GM18502 (cell line): ENCODE measurements around the gene CHIA.

Experiments
- ATAC-seq: cut with Tn5 transposase; IDR thresholded peaks from one replicate; pipeline ENCODE4 v1.9.1; 2021; ENCODE audit warnings: mild to moderate bottlenecking; ENCODE audit not compliant: unreplicated experiment, poor library complexity

The CHIA gene

DNA sequence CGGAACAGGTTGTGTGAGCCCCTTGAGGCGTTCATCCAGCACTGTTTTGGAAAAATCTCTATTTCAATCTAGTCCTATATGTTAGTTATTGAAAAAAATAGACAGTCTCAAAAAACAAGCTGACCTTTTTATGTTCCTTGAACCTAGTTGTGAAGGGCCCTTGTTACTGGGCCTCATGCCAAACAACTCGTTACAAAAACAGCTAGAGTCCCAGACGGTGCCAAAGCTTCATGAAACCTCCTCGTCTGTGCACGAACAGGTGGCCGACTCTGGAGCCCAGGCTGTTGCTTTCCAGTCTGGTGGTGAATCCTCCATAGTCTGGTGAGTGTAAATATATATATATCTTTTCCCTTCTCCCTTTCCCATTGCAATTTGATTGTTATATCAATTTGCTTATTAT, at the start of gene CHIA:
TSS of gene CHIA (plus strand) at position 222 of the 400 bp plus-strand sequence. CDS start 19,617 bp downstream, outside the sequence.
- no peak for ATAC-seq

DNA sequence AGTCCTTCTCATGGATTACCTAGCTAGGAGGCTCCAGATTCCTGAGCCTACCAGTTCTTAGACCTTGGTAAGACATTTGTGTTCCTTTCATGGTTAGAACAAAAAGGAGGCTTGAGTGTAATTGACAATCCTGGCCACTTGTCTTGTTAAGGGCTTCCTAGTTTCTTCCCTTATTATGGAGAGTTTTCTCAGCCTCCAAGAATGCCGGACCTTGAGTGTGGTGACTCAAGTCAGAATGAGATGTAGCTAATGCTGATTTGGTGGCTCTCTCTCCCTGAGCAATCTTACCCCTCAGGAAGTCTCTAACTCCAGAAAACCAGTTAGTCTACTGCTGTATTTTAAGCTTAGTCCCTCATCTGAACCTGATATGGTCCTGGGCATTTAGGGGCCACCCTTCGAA, 48.9 kb upstream of the CHIA start:
- no peak for ATAC-seq

DNA sequence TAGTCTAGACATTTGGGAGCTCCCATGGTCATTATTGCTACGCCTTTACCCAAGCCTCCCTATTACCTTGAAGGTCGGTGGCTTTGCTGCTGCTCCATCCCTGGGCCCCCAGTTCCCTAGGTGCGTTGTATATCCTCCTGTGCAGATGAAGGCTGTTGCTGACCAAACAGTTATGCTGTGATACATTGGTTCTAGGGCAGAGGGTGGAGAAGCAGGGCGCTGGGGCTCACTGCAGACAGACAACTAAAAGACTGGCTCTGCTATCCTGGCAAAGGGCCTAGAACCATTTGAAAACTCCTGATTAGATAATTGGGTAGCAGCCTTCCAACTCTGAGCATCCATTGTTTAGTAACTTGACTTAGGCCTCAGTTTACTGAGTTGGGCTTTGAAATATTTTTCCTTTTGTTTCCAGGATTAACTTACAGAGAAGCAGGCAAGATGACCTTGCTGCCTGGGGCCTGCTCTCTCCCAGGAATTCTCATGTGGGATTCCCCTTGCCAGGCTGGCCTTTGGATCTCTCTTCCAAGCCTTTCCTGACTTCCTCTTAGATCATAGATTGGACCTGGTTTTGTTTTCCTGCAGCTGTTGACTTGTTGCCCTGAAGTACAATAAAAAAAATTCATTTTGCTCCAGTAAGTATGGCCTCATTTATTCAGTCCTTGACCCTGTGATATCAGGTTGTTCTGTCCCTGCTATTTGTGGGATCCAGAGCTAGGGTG, 47.7 kb upstream of the CHIA start:
- no peak for ATAC-seq

DNA sequence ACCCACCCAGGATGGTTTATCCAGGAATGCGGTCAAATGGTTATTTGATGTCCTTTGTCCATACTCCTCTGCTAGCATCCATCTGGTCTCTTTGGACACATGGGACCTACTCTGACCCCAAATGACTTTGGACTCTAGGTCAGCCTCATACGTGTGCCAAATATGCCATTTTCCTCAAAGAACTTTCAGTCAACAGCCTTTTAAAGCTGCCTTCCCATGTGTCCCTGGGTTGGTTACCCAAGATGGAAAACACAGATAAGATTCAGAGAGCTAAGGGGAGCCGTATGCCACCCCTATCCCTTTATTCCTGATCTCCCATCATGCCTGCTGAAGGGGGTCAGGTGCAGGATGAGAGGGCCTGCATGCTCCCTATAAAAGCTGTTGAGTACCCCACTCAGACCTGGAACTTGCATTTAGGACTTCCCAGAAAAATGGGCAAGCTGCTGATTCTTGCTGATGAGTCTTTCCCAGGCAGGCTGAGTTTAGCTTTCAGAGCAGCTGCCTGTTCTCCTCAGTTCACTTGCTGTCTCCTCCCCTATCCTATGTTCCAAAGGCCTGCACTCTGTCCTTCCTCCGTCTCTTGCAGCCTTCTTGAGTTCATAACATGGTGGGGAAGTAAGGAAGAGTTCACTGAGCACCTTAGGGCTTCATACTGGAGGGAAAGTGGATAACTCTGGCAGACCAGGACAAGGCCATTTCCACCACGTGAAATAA, 43.4 kb upstream of the CHIA start:
- no peak for ATAC-seq

DNA sequence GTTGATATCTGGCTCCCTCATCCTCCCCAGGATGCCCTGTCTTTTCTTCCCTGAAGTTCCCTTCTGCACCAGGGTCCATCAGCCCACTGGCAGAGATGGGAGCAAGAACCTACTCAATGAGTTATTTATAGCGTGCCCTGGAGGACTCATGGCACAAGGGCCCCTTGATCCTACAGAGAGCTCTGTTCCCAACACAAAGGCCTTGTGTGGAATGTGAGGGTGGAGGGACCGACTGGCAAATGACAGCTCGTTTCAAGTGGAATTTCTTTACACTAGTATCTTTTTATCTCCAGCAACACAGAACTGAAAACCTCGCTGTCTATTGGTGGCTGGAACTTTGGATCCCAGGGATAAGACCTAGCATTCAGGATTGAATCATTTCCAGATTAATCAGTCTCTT, 40.7 kb upstream of the CHIA start:
- ATAC-seq: no peak

DNA sequence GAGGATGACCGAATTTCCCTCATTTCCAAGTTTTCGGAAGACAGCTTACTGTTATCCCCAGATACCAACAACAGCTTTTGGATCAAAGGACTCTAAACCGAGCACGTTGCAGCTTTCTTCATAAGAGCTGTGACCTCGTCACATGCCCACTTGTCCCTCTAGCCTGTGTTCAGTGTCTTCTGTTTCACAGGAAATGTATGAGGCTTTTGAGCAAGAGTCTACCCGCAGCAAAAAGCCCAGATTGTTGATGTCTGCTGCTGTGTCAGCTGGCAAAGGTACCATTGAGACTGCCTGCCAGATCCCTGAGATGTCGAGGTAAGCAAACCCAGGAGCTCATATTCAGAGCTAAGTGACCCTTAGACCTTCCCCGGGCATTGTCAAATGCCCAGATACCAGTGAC, 39.1 kb upstream of the CHIA start:
- no peak for ATAC-seq

DNA sequence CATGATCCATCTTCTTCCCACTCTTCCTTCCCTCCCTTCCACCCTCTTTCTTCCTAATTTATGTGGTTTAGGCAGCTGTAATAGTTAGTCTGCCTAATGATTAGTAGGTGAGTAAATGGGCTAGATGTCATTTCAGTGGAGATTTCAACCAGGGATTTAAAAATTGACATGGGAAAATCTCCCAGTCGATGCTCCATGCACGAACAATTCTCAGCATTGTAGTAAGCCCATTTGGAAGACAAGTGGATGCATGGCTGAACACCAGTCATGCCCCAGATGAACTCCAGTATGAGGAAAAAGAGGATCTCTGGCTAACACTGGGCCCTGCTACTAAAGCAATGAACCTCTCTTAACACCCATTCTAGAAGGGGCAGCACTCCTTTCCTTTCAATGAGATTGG, 37.9 kb upstream of the CHIA start:
- ATAC-seq: no peak

DNA sequence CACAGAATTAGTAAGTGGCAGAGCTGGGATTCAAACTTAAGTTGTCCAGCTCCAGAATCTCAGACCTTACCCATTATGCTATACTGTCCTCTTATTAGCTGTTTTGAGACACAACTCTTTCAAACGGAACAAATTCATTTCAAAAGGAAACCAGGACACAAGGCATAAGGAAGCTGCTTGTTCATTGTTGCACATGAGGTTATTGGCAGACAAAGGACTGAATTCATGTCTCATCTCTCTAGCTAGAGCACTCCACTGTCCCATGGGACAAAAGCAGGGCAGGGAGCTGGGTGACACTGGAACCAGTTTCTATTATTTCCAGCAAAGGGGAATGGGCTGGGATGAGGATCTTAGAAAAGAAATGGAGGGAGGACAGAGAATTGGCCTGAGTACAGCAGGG, 36.8 kb upstream of the CHIA start:
- no peak for ATAC-seq

DNA sequence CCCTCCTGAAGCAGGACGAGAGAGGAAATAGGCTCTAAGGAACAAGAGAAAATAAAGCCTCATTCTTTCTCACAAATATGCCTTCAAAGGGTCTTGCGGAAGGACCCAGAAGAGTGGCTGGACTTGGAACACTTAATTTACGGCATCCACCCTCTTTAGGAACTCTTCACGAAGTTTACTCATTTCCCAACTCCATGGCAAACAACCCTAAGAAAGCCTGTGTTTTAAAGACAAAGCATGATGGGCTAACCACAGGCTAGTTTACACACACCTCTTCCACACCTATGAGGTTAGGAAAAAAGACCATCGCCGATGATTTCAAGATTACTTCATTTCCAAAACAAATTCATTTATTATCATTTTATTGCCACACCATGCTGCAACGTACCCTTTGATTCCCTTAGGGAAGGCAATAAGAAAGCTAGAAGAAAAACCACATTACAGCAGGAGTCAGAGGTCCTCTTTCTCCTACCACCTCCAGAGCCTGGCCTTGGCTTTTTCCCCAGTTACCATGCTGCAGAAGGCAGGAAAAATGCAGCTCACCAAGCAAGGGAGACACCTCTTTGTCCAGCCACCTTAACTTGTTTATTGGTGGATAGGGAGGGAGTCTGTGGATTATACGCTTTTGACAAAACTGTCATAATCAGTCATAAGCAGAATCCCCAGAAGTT, 33.5 kb upstream of the CHIA start:
- no peak for ATAC-seq

DNA sequence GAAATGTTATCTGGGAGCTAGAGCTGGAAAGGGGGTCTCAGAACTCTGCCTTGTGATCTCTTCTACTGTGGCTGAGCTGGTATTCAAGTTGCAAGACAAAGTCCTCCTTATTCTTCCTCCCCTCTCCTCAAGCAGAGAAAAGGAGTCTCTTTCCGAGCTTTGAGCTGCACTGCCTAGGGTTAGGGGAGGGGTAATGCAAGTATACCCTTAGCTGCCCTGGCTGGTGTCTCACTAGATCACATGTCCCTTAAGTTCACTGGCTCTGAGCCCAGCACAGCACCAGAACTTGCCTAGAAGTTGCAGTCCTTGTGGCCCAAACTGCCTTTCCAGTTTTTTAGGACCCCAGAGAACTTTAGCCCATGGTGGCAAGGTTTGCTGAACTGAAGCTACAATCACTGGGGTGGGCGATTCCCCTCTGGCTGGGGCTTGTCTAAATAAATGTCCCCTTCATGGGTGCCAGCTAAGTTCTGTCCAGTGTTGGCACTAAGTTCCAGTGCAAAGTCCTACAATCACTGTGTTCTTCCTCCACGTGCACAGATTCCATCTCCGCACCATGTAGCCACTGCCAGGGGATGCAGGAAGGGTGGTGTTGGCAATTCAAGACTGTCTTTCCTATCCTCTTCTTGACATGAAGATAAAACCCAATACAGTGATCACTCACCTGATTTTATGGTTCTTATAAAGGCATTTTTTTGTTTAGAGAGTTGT, 22.7 kb upstream of the CHIA start:
- no peak for ATAC-seq

DNA sequence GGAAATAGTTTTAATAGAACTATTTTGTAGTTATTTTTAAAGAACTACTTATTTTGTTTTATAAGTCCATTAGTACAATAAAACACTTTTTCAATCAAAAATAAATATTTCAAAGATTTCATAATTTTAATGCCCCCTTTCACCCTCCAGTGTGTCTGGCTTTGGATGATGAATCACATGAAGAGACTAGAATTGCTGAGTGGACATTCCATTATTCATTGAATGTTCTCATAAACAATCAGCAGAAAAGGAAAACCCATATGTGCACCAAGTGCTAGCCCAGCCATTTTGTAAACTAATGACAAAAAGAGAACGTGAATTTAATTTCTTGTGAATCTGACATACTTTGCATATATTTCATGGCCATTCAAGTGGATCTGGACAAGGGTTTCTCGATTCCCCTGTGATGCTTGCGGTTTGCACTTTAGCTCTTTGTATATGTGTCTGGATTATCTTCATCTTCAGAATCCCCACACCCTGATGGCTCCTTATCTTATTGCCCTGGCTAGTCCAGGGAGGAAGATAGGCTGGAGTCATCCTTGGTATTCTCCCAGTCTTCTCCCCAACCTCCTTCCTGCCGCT, 20.7 kb upstream of the CHIA start:
- ATAC-seq: no peak

DNA sequence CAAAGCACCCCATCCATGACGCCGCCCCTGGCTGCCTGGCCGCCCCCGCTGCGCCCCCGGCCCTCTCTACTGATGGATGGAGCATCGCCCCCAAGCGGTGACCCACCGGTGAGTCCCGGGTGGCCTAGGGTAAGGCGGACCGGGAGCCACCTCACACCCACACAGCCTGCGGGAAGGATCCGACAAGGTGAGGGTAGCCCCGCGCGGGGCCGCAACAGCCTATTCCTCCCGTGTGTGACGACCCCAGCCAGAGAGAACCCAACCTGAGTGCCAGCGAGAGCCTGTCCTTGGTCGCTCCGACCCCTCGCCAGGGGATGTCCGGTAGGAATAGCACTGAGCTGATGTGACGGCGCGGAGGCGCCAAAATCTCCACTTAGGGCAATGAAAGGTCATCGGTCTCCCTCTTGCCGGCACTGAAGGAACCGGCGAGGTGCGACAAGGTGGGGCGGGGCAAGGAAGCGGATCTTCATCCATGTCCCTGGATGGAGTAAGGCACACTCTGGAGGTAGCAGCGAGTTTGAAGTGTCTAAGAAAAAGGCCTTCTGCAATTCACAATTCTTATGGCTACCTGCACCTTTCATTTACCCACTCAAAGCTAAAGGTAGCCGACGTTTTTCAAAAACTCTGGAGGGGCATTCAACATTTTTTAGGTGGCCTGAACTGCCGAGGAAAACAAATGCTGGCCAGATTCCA, 19.7 kb upstream of the CHIA start:
- no peak for ATAC-seq

DNA sequence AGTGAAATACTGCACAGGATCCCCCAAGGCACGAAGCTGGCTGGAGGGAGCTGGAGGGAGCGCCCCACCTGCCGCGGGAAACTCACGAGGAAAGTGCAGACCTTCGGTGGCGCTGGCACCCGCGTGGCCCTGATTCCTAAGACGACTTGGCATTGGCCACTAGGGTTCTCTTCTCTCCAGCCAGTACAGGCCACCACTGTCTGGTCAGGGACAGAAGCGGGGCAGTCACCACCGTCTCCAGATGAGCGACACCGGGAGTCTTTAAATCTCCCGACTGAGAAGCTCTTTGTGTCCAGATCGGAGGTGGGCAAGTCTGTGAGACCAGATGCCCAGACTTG, 19.2 kb upstream of the CHIA start:
- no peak for ATAC-seq

DNA sequence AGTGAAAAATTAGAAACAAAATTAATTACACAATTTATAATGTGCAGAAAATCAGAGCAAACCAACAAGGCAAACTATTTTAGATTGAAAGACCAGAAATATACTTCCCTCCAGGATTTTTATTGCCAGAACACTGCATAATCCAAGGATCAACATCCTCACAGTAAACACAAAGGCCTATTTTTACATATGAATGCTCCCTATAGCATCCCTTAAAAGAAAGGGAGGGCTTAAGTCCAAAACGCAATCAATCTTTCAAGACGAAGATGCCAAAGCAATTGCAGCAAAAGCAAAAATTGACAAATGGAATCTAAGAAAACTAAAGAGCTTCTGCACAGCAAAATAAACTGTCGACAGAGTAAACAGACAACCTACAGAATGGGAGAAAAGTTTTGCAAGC, 18.6 kb upstream of the CHIA start:
- ATAC-seq: no peak

DNA sequence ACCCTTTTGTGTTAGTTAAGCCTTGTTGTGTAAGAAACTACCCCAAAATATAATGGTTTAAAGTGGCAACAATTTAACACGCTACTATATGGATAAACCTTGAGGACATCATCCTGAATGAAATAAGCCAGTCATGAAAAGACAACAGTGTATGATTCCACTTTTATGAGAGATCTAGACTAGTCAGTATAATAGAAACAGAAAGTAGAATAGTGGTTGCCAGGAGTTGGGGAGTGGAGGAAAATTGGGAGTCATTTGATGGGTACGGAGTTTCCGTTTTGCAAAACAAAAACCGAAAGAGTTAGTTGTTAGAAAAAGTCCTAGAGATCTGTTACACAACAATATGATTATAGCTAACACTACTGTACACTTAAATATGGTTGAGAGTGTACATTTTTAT, 16.0 kb upstream of the CHIA start:
- no peak for ATAC-seq

DNA sequence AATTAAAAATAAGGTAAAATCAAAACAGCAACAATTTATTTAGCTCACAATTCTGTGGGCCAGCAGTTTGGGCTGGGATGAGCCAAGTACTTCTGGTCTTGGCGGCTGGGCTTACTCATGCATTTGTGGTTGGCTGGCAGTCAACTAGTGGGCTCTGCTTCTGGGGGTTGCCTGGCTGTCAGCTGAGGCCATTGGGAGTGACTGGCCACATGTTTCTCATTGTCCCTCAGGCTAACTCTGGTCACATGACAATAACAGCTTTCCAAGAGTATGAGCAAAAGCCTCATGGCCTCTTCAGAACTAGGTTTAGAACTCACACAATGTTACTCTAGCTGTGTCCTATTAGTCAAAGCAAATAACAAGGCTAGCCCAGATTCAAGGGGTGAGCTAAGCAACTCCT, 15.6 kb upstream of the CHIA start:
- ATAC-seq: no peak

DNA sequence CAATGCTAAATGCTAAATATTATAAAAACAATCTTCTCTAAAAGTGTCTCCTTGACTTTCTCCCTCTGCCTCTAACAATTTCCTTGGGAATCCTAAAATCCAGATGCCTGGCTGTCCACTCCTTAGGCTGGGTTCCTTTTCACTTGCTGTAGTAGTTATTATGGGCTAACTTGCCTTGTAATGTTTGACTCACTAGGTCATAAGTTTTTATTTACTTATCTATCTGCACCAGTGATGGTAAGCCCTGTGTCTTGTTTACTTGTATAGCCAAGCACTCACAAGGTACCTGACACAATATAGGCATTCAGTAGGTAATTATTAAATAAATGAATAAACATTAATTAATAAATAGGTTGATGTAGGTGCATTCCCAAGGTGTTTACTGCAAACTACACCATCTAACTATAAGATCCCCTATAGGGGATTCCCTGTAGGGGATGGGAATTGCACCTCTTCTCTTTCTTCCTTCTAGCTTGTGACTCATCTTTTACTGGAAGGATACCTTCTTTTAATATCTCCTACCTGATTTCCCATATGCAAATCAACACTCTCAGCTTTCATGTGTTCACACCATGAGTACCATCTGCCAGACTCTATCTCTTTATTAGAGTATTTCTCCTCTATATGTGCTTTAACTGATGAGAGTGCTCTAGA, 14.7 kb upstream of the CHIA start:
- ATAC-seq: no peak

DNA sequence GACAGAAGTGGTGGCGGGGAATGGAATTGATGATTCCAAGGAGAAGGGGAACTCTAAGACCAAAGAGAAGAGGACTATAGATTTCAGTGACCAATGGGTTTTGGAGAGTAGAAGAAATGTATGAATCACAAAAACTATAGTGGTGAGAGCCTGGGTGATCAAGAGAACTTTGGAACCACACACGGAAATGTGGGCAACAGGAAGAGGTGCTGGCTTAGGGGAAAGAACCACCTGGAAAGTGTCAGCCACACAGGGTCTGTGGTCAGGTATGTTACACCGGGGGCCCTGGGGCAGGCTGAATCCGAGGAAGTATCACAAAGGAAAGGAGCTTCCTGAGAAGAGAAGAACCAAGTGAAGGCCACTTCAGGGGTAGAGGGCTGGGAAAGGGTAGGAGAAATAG, 11.5 kb upstream of the CHIA start:
- ATAC-seq: no peak

DNA sequence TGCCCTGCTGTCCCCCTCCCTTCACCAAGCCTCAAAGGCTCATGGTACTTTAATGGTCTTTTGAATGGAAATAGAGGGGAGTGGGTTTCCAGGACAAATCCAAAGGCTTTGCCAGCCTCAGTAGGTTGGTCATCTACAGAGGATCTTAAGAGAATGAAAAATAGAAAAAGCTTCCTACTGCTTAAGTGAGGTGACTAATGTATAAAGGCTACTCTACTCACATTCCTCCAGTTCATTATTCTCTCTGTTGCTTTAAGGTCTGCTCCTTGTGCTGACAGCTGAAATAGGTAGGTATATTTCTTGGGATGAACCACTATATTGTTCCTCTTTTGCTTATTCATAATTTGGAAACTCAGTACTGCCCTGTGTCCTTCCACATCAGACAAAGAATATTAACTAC, 10.4 kb upstream of the CHIA start:
- ATAC-seq: no peak

DNA sequence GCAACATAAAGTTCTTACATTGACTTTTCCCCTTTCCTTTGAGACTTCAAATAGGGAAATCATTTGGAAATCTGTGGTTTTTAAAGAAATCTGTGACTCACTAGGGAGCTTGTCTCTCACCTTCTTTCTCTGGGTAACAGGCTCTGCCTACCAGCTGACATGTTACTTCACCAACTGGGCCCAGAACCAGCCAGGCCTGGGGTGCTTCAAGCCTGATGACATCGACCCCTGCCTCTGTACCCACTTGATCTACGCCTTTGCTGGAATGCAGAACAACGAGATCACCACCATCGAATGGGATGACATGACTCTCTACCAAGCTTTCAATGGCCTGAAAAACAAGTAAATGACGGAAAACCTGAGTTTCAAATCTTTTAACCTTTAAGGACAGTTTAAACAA, 9.2 kb upstream of the CHIA start:
- ATAC-seq: no peak
